PFSK-1 (cell line): ENCODE data around the gene YAE1.

Experiments
- POLR2AphosphoS5 ChIP-seq: IDR thresholded peaks from 2 replicates; pipeline ENCODE4 v1.6.1; 2012; ENCODE audit warnings: low read depth, mild to moderate bottlenecking, control low read depth, low read length, moderate library complexity
- TF ChIP-seq, protein P1 (sequence below), 2 experiments: IDR thresholded peaks; 2 replicates each; pipeline versions ENCODE4 v1.6.1 to v1.8.0; 2011 to 2012; ENCODE audit warnings: low read depth in 2 of 2, low read length in 2 of 2, control low read depth in 1 of 2, inconsistent platforms in 1 of 2, mild to moderate bottlenecking in 1 of 2, moderate library complexity in 1 of 2; ENCODE audit not compliant: insufficient read depth in 1 of 2

DNA sequence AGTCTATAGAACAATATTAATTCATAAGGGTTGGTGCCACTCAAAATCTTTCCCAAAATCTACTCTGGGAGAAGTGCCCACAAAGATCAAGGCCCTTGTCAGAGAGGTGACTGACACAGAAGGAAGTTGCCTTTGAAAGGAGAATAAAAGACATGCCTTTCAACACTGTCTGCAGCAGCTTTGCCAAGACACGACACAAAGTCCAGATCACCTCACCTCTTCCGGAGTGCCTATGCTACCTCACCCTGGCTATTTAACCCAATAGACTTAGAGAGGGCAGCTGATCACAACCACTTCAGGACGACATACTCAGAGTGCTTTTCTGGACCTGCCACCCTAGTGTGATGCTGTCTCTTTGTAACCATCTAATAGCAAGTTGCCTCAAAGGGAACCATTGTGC lies 49.0 kb upstream of the YAE1 start:
- TF ChIP-seq, protein P1, sequence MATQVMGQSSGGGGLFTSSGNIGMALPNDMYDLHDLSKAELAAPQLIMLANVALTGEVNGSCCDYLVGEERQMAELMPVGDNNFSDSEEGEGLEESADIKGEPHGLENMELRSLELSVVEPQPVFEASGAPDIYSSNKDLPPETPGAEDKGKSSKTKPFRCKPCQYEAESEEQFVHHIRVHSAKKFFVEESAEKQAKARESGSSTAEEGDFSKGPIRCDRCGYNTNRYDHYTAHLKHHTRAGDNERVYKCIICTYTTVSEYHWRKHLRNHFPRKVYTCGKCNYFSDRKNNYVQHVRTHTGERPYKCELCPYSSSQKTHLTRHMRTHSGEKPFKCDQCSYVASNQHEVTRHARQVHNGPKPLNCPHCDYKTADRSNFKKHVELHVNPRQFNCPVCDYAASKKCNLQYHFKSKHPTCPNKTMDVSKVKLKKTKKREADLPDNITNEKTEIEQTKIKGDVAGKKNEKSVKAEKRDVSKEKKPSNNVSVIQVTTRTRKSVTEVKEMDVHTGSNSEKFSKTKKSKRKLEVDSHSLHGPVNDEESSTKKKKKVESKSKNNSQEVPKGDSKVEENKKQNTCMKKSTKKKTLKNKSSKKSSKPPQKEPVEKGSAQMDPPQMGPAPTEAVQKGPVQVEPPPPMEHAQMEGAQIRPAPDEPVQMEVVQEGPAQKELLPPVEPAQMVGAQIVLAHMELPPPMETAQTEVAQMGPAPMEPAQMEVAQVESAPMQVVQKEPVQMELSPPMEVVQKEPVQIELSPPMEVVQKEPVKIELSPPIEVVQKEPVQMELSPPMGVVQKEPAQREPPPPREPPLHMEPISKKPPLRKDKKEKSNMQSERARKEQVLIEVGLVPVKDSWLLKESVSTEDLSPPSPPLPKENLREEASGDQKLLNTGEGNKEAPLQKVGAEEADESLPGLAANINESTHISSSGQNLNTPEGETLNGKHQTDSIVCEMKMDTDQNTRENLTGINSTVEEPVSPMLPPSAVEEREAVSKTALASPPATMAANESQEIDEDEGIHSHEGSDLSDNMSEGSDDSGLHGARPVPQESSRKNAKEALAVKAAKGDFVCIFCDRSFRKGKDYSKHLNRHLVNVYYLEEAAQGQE (IDR thresholded peaks at IDR 0.05; ENCODE audit: insufficient read depth in 1 of 2, low read depth in 2 of 2, low read length in 2 of 2), result no peak
- TF ChIP-seq POLR2AphosphoS5, result no peak
